OCI-LY7 (cell line): ENCODE measurements around the gene PKD1.
"Not testable (repeated sequence)": the region's sequence is repeated elsewhere in the genome, so short reads cannot be mapped to it uniquely, and the experiment has no call there.

ENCODE experiments used
- EZH2phosphoT487 ChIP-seq: fragments of 200-600 bp; sonication (generic); IDR thresholded peaks from 2 replicates; pipeline ENCODE4 v1.6.1; 2018; ENCODE audit warnings: low read depth, borderline replicate concordance, mild to moderate bottlenecking, mixed run types, antibody characterized with exemption, low read length, moderate library complexity, mixed read lengths
- TF ChIP-seq, protein P1 (sequence below): fragments of 200-600 bp; sonication (generic); conservative IDR thresholded peaks from 2 replicates; pipeline ENCODE4 v1.5.1; 2014; ENCODE audit warnings: mild to moderate bottlenecking, antibody characterized with exemption, low read length, moderate library complexity, mixed read lengths

DNA sequence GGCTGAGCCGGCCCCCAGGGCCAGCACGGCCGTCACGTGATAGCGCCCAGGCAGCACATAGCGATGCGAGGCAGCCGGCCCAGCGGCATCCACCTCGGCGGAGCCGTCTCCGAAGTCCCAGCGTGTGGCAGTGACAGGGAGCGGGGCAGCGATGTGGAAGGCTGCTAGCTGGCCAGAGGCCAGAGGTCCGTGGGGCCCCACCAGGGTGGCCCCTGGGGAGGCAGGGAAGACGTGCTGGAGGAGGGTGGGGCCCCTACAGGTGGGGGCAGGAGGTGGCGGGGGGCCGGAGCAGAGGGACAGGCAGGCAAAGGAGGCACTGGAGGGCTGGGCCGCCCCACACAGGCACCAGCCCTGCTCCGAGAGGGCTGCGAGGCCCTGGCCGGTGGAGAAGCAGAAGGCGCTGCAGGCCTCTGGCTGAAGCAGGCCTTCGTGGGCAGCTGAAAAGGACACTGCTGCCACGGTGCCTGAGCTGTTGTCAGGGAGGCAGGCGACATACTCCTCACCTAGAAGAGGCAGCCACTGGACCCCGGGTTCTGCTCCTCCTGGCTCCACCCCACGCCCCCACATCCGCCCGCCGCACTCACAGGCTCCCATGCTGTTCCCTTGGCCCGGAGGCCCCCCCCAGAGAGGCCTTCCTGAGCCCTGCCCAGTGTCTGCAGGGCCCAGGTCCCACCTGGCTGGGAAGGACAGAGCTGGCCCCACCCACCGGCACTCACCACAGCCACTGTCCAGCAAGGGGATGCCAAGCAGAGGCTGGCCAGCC is 17.6 kb downstream of the PKD1 start:
- TF ChIP-seq, protein P1, sequence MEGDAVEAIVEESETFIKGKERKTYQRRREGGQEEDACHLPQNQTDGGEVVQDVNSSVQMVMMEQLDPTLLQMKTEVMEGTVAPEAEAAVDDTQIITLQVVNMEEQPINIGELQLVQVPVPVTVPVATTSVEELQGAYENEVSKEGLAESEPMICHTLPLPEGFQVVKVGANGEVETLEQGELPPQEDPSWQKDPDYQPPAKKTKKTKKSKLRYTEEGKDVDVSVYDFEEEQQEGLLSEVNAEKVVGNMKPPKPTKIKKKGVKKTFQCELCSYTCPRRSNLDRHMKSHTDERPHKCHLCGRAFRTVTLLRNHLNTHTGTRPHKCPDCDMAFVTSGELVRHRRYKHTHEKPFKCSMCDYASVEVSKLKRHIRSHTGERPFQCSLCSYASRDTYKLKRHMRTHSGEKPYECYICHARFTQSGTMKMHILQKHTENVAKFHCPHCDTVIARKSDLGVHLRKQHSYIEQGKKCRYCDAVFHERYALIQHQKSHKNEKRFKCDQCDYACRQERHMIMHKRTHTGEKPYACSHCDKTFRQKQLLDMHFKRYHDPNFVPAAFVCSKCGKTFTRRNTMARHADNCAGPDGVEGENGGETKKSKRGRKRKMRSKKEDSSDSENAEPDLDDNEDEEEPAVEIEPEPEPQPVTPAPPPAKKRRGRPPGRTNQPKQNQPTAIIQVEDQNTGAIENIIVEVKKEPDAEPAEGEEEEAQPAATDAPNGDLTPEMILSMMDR, result not testable (repeated sequence)
- not testable (repeated sequence) for TF ChIP-seq EZH2phosphoT487
